Tibial nerve (tissue), 3 donors: ENCODE results near the gene GRB7.

Experiments used
- CTCF ChIP-seq, 5 experiments: fragments of 200-600 bp in 3 of 5; fragments of 450-650 bp in 2 of 5; sonication (generic) in 3 of 5; IDR thresholded peaks; one replicate each; pipeline ENCODE4 v1.5.1; 2016 to 2019; ENCODE audit warnings: antibody characterized with exemption in 5 of 5, mild to moderate bottlenecking in 3 of 5, moderate library complexity in 2 of 5
- POLR2A ChIP-seq, 2 donors: fragments of 450-650 bp; IDR thresholded peaks; one replicate each; pipeline ENCODE4 v1.6.1; 2017; ENCODE audit warnings: antibody characterized with exemption in 2 of 2, mild to moderate bottlenecking in 2 of 2, moderate library complexity in 2 of 2

- TF ChIP-seq CTCF (IDR thresholded peaks at IDR 0.05) (no peak), POLR2A (IDR thresholded peaks at IDR 0.05) (no peak)
Measured at GRCh38 chr17:39754958-39755553, 17.3 kb downstream of the GRB7 start.
